ENCODE measurements around the gene BOK.

Gene BOK

DNA sequence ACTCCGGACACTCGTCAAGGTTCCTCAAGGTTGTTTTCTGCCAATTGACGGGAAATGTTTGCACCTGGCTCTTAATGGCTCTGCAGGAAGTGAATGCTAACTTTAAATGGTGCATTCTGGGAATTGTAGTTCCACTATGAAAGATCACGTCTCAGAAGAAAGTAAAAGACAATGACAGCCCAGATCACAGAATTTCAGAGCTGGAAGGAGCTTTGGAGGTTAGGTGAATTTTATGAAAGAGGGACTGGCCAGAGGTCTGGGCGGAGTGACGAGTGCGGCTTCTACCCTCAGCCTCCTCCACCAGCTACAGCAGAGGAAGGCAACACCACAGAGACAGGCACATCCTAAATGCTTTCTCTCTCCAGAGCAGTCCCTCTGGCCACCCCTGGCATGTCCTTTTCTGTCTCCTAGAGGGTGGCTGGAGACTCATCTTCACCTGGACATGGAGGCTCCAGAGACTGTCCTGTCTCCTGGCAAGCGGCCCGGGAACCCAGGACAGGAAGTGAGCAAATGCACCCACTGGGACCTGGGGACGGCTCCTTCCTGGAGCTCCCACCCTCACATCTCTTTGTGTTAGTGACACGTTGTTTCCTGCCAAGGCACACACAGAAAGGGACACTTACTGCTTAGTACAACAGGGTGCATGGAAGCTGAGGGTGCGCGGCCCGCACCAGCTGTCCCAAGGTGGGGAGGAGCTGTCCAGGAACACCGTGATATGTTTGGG is 59.0 kb downstream of the BOK start:
- TF ChIP-seq, protein P1, sequence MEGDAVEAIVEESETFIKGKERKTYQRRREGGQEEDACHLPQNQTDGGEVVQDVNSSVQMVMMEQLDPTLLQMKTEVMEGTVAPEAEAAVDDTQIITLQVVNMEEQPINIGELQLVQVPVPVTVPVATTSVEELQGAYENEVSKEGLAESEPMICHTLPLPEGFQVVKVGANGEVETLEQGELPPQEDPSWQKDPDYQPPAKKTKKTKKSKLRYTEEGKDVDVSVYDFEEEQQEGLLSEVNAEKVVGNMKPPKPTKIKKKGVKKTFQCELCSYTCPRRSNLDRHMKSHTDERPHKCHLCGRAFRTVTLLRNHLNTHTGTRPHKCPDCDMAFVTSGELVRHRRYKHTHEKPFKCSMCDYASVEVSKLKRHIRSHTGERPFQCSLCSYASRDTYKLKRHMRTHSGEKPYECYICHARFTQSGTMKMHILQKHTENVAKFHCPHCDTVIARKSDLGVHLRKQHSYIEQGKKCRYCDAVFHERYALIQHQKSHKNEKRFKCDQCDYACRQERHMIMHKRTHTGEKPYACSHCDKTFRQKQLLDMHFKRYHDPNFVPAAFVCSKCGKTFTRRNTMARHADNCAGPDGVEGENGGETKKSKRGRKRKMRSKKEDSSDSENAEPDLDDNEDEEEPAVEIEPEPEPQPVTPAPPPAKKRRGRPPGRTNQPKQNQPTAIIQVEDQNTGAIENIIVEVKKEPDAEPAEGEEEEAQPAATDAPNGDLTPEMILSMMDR (IDR thresholded peaks at IDR 0.05; ENCODE audit: control insufficient read depth, insufficient read depth, low read depth, low read length, missing control alignments): no peak
- no peak for DNase-seq (ENCODE audit: low read depth)
- no peak overlapping the region for H3K4me3 ChIP-seq (ENCODE audit: control insufficient read depth, low read depth, low read length)

DNA sequence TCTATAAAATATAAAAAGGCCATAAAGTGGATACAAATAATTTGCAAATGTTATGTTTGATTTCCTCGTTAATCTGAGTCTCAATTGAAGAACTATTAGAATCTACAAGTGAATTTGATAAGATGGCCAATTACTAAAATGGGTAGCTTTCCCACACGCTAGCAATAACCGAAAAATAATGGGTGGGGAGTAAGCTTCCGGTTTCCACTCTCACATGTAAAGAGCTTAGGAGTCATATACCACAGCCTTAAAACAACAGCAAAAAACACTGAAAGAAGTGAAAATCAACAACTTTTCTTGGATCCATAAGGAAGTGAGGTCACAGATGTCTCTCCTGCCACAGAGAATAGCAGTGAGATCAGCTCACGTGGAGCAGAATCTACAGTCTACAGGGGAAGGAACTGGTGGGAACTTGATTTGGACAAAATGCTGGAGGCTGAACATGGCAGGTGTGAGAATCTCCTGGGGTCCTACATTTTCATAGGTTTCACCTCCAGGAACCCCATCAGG is 59.8 kb downstream of the BOK start:
- H3K4me3 ChIP-seq (ENCODE audit: control insufficient read depth, low read depth, low read length): no peak overlapping the region
- TF ChIP-seq, protein P1 (IDR thresholded peaks at IDR 0.05; ENCODE audit: control insufficient read depth, insufficient read depth, low read depth, low read length, missing control alignments): no peak
- DNase-seq (ENCODE audit: low read depth): no peak

DNA sequence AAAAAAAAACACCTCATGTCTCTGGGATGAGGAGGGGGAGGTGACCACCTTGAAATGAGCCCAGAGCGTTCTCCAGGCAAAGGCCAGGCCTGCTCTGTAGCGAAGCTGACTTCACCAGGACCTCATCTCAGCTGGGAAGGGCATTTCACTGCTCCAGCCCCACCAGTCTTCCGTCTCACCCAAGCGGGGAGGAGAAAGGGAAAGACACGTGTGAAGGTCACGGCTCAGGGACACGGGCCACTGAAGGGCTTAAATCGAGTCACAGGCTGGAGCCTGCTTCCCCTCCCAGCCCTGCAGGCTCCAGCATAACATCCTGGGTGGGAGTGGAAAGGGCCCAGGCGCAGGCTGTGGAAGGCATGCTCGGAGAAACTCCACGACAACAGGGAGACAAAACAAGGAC is 60.3 kb downstream of the BOK start:
- H3K4me3 ChIP-seq (ENCODE audit: control insufficient read depth, low read depth, low read length): no peak overlapping the region
- DNase-seq (ENCODE audit: low read depth): no peak

DNA sequence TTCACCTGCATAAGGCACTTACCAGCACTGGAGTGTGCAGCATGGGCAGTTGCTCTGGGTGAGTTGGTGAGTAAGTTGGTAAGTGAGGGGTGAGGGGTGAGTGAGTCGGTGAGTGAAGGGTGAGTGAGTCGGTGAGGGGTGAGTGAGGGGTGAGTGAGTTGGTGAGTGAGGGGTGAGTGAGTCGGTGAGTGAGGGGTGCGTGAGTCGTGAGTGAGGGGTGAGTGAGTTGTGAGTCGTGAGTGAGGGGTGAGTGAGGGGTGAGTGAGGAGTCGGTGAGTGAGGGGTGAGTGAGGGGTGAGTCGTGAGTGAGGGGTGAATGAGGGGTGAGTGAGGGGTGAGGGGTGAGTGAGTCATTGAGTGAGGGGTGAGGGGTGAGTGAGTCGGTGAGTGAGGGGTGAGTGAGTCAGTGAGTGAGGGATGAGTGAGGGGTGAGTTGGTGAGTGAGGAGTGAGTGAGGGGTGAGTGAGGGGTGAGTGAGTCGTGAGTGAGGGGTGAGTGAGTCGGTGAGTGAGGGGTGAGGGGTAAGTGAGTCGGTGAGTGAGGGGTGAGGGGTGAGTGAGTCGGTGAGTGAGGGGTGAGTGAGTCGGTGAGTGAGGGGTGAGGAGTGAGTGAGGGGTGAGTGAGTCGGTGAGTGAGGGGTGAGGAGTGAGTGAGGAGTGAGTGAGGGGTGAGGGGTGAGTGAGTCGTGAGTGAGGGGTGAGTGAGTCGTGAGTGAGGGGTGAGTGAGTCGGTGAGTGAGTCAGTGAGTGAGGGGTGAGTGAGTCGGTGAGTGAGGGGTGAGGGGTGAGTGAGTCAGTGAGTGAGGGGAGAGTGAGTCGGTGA is 61.3 kb downstream of the BOK start:
- H3K4me3 ChIP-seq (ENCODE audit: control insufficient read depth, low read depth, low read length): no peak overlapping the region
- TF ChIP-seq, protein P1 (IDR thresholded peaks at IDR 0.05; ENCODE audit: control insufficient read depth, insufficient read depth, low read depth, low read length, missing control alignments): no peak

More for the DNA sequence above, 60.3 kb downstream of the BOK start:
- TF ChIP-seq, protein P1 (IDR thresholded peaks at IDR 0.05; ENCODE audit: control insufficient read depth, insufficient read depth, low read depth, low read length, missing control alignments): no peak

DNA sequence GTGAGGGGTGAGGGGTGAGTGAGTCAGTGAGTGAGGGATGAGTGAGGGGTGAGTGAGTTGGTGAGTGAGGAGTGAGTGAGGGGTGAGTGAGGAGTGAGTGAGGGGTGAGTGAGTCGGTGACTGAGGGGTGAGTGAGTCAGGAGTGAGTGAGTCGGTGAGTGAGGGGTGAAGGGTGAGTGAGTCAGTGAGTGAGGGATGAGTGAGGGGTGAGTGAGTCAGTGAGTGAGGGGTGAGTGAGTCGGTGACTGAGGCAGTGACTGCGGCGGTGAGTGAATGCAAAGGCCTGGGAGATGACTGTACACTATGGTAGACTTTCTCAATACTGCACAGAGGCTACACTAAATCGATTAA is 61.8 kb downstream of the BOK start:
- H3K4me3 ChIP-seq (ENCODE audit: control insufficient read depth, low read depth, low read length): no peak overlapping the region
- no peak for DNase-seq (ENCODE audit: low read depth)
- TF ChIP-seq, protein P1 (IDR thresholded peaks at IDR 0.05; ENCODE audit: control insufficient read depth, insufficient read depth, low read depth, low read length, missing control alignments): no peak

More for the DNA sequence above, 61.3 kb downstream of the BOK start:
- no peak for DNase-seq (ENCODE audit: low read depth)

Data from AG09309 (cell line).